Osteoblast (primary cell): Measurements from ENCODE around the gene ITPRIPL2. TPM values are rescaled to one million over a fixed set of nuclear protein-coding genes. Genes with fewer than 3 reads are reported as not detected.

Experiments
- DNase-seq: peaks from one replicate; pipeline ENCODE4 v3.0.0; 2011; ENCODE audit warnings: low spot score, mixed read lengths; ENCODE audit not compliant: insufficient read length; ENCODE audit errors: missing footprints
- H2AFZ ChIP-seq: 2 replicates; pipeline ENCODE4 v1.6.0; 2011; ENCODE audit warnings: mild to moderate bottlenecking, low read length
- H3K27ac ChIP-seq: 2 replicates; pipeline ENCODE4 v1.5.1; 2011; ENCODE audit warnings: mild to moderate bottlenecking, low read depth, low read length, moderate library complexity
- H3K27me3 ChIP-seq: 2 replicates; pipeline ENCODE4 v1.6.0; 2012; ENCODE audit warnings: mild to moderate bottlenecking, control low read depth, inconsistent platforms, low read length, moderate library complexity; ENCODE audit not compliant: insufficient read depth
- H3K36me3 ChIP-seq: 2 replicates; pipeline ENCODE4 v1.5.1; 2011; ENCODE audit warnings: mild to moderate bottlenecking, low read length, control low read depth, moderate library complexity; ENCODE audit not compliant: insufficient read depth
- H3K4me1 ChIP-seq: 2 replicates; pipeline ENCODE4 v1.5.1; 2011; ENCODE audit warnings: mild to moderate bottlenecking, low read length, control low read depth, moderate library complexity; ENCODE audit not compliant: insufficient read depth
- H3K4me2 ChIP-seq: 2 replicates; pipeline ENCODE4 v1.6.0; 2011; ENCODE audit warnings: mild to moderate bottlenecking, low read length; ENCODE audit not compliant: insufficient read depth
- H3K4me3 ChIP-seq: fragments of 200-600 bp; sonication (generic); 3 replicates; pipeline ENCODE4 v1.5.1; 2012; ENCODE audit warnings: mild to moderate bottlenecking, low read length, inconsistent platforms; ENCODE audit not compliant: insufficient read depth
- H3K79me2 ChIP-seq: 2 replicates; pipeline ENCODE4 v1.6.0; 2012; ENCODE audit warnings: mild to moderate bottlenecking, low read length, control low read depth, inconsistent platforms; ENCODE audit not compliant: insufficient read depth
- H3K9me3 ChIP-seq: 2 replicates; pipeline ENCODE4 v1.5.1; 2011; ENCODE audit warnings: low read depth, low read length, control low read depth
- H4K20me1 ChIP-seq: 2 replicates; pipeline ENCODE4 v1.6.0; 2012; ENCODE audit warnings: mild to moderate bottlenecking, low read length, control low read depth; ENCODE audit not compliant: insufficient read depth
- CTCF ChIP-seq: IDR thresholded peaks from 2 replicates; pipeline ENCODE4 v1.5.1; 2011; ENCODE audit warnings: mild to moderate bottlenecking, low read depth, low read length, moderate library complexity; ENCODE audit errors: extremely low read depth
- total RNA-seq: library from RNA; depleted of rRNA; stranded (reverse); fragments of >200 nt; gene quantifications from 2 replicates; pipeline ENCODE4 v1.2.3, GENCODE V29; 2012

ITPRIPL2 gene
- total RNA-seq, 1 donor = 59.4 TPM

GRCh38 chr16:19075511-19075910 is 38.3 kb upstream of the ITPRIPL2 start:
- H3K79me2 ChIP-seq = no peaks in the 10 kb centered on the region
- TF ChIP-seq CTCF = no peak
- no peak overlapping the region for H3K4me3 ChIP-seq
- H3K36me3 ChIP-seq = peaks cover 30% of the 10 kb centered on the region
- H3K9me3 ChIP-seq = no peaks in the 10 kb centered on the region
- no peaks in the 10 kb centered on the region for H3K27me3 ChIP-seq
- H4K20me1 ChIP-seq = no peaks in the 10 kb centered on the region
- DNase-seq = no peak
- H3K4me1 ChIP-seq = no peaks in the 10 kb centered on the region
- H3K4me2 ChIP-seq = no peak overlapping the region
- no peak overlapping the region for H3K27ac ChIP-seq
- H2AFZ ChIP-seq = no peak overlapping the region

GRCh38 chr16:19077879-19078278 is 35.9 kb upstream of the ITPRIPL2 start:
- H3K27ac ChIP-seq = no peak overlapping the region
- DNase-seq = no peak
- no peak overlapping the region for H2AFZ ChIP-seq
- TF ChIP-seq CTCF = no peak
- H4K20me1 ChIP-seq = no peaks in the 10 kb centered on the region
- H3K4me3 ChIP-seq = no peak overlapping the region
- peaks cover 30% of the 10 kb centered on the region for H3K36me3 ChIP-seq
- no peaks in the 10 kb centered on the region for H3K4me1 ChIP-seq
- no peaks in the 10 kb centered on the region for H3K9me3 ChIP-seq
- no peaks in the 10 kb centered on the region for H3K27me3 ChIP-seq
- no peaks in the 10 kb centered on the region for H3K79me2 ChIP-seq
- H3K4me2 ChIP-seq = no peak overlapping the region

GRCh38 chr16:19083670-19084069 is 30.1 kb upstream of the ITPRIPL2 start:
- Histone ChIP-seq H3K9me3 (no peaks in the 10 kb centered on the region), H3K36me3 (peaks cover 6% of the 10 kb centered on the region), H4K20me1 (no peaks in the 10 kb centered on the region), H3K79me2 (no peaks in the 10 kb centered on the region), H3K4me2 (no peak overlapping the region), H3K4me3 (no peak overlapping the region), H2AFZ (no peak overlapping the region), H3K27me3 (peaks cover 3% of the 10 kb centered on the region), H3K27ac (no peak overlapping the region), H3K4me1 (peaks cover 17% of the 10 kb centered on the region)
- no peak for TF ChIP-seq CTCF
- DNase-seq = no peak

GRCh38 chr16:19084139-19084538 is 29.6 kb upstream of the ITPRIPL2 start:
- peaks cover 17% of the 10 kb centered on the region for H3K4me1 ChIP-seq
- no peak overlapping the region for H2AFZ ChIP-seq
- peaks cover 3% of the 10 kb centered on the region for H3K27me3 ChIP-seq
- no peak for DNase-seq
- no peak for TF ChIP-seq CTCF
- H4K20me1 ChIP-seq = no peaks in the 10 kb centered on the region
- H3K9me3 ChIP-seq = no peaks in the 10 kb centered on the region
- H3K36me3 ChIP-seq = peaks cover 2% of the 10 kb centered on the region
- H3K79me2 ChIP-seq = no peaks in the 10 kb centered on the region
- H3K4me3 ChIP-seq = no peak overlapping the region
- H3K27ac ChIP-seq = no peak overlapping the region
- no peak overlapping the region for H3K4me2 ChIP-seq
